ENCODE data around the gene SEC11C. TPM values are rescaled to one million over a fixed set of nuclear protein-coding genes. Genes with fewer than 3 reads are reported as not detected.

SEC11C gene
- polyA plus RNA-seq, 3 donors = 14.9 to 98.4 (median 98.0) TPM

- H3K27me3 Mint-ChIP-seq (ENCODE audit: low read depth in 3 of 3) = peaks cover 1 to 8% (median 3%) of the 10 kb centered on the region in 3 donors
Observed at GRCh38 chr18:59207506-59207905, 67.8 kb downstream of the SEC11C start.

More at GRCh38 chr18:59207506-59207905, 67.8 kb downstream of the SEC11C start:
- Histone ChIP-seq H3K4me3 (replicated peaks in 1 of 3; ENCODE audit: low read depth in 2 of 3, low read length in 3 of 3) (no peak overlapping the region), H3K27me3 (ENCODE audit: control insufficient read depth in 2 of 2, insufficient read depth in 2 of 2, low read length in 2 of 2) (no peaks in the 10 kb centered on the region), H3K9me3 (replicated peaks in 1 of 2; ENCODE audit: control insufficient read depth in 1 of 2, insufficient read depth in 1 of 2, low read length in 2 of 2) (no peaks in the 10 kb centered on the region), H2AFZ (ENCODE audit: insufficient read depth, low read depth, low read length, poor library complexity, severe bottlenecking) (no peak overlapping the region), H3K4me1 (ENCODE audit: control insufficient read depth in 1 of 2, insufficient read depth in 2 of 2, low read length in 2 of 2) (no peaks in the 10 kb centered on the region), H3K79me2 (ENCODE audit: insufficient read depth, low read length) (no peaks in the 10 kb centered on the region), H4K20me1 (ENCODE audit: insufficient read depth, low read length) (no peaks in the 10 kb centered on the region), H3K36me3 (replicated peaks in 1 of 2; ENCODE audit: control insufficient read depth in 1 of 2, insufficient read depth in 2 of 2, low read length in 2 of 2) (no peaks in the 10 kb centered on the region), H3K27ac (ENCODE audit: low read depth in 1 of 2, low read length in 2 of 2) (no peak overlapping the region), H3K4me2 (replicated peaks; ENCODE audit: extremely low read depth, low read length, poor library complexity, severe bottlenecking) (no peak overlapping the region), H3K9ac (ENCODE audit: insufficient read depth, low read length, poor library complexity, severe bottlenecking) (no peak overlapping the region)
- no peaks in the 10 kb centered on the region for H3K36me3 Mint-ChIP-seq
- H3K9me3 Mint-ChIP-seq = peaks cover 0 to 3% (median 0%) of the 10 kb centered on the region in 7 donors
- no peak overlapping the region for H3K27ac Mint-ChIP-seq
- no peak for TF ChIP-seq CTCF (IDR thresholded peaks at IDR 0.05)
- 70% methylated on average over 4 of the region's 6 CpGs for WGBS (ENCODE audit: insufficient coverage)
- intact Hi-C loops (cut with micrococcal nuclease) = no loop called here
- H3K4me1 Mint-ChIP-seq = no peaks in the 10 kb centered on the region
- no peak overlapping the region for H3K4me3 Mint-ChIP-seq
- no peak for DNase-seq

Other genes starting within 250 kb of the SEC11C start
- gene GRP, start 80.3 kb downstream of the SEC11C start, polyA plus RNA-seq = not detected
- not detected for gene RAX, start 133.6 kb downstream of the SEC11C start, polyA plus RNA-seq
- not detected for gene CPLX4, start 178.8 kb downstream of the SEC11C start, polyA plus RNA-seq
- gene LMAN1, start 219.4 kb downstream of the SEC11C start, polyA plus RNA-seq = 10 to 100 TPM in 1 of 3 donors, 1 to 10 TPM in 2; 4.7 to 10.9 (median 7.6) TPM

All from CD14-positive monocyte (primary cell).